NCI-H510A (cell line): Measurements from ENCODE around the gene FAM13A.
"Not testable (repeated sequence)": the region's sequence is repeated elsewhere in the genome, so short reads cannot be mapped to it uniquely, and the experiment has no call there.

Source experiments
- DNase-seq: peaks from one replicate; lab custom pipeline; 2025; lab: John Stamatoyannopoulos, UW

FAM13A gene

GRCh38 chr4:89042055-89042454, 14.9 kb downstream of the FAM13A start:
- no peak for DNase-seq

GRCh38 chr4:89039730-89040338, 17.2 kb downstream of the FAM13A start:
- no peak for DNase-seq

GRCh38 chr4:89036535-89036934, 20.4 kb downstream of the FAM13A start:
- no peak for DNase-seq

- no peak for DNase-seq
Observed at GRCh38 chr4:89031272-89031671, 25.7 kb downstream of the FAM13A start.

DNA sequence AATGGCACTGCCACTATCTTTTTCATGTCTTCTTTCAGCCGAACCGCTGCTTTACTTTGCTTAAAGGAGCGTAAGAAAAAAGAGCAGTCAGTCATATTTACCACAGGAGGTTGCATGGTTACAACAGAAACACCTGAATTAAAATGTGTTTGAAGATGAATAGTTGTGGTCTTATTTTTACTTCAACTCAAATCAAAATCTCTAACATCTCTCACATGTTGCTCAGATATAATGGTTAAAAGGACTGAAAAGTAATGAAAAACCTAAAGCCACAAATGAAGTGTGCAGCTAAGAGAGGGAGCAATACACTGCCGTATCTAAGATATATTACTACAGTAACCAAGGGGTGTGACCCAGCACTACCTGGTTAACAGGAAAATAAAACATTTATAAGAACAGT, 27.4 kb downstream of the FAM13A start:
- DNase-seq: no peak

DNA sequence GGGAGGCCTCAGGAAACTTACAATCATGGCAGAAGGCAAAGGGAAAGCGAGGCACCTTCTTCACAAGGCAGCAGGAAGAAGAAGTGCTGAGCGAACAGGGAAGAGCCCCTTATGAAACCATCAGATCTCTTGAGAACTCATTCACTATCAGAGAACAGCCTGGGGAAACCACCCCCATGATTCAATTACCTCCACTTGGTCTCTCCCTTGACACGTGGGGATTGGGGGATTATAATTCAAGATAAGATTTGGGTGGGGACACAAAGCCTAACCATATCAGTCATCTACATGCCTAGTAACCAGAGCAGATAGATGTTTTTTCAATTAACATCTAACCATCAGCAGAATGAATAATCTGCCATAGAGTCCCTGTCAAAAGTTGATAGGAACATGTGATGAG, 30.4 kb downstream of the FAM13A start:
- DNase-seq: no peak

DNA sequence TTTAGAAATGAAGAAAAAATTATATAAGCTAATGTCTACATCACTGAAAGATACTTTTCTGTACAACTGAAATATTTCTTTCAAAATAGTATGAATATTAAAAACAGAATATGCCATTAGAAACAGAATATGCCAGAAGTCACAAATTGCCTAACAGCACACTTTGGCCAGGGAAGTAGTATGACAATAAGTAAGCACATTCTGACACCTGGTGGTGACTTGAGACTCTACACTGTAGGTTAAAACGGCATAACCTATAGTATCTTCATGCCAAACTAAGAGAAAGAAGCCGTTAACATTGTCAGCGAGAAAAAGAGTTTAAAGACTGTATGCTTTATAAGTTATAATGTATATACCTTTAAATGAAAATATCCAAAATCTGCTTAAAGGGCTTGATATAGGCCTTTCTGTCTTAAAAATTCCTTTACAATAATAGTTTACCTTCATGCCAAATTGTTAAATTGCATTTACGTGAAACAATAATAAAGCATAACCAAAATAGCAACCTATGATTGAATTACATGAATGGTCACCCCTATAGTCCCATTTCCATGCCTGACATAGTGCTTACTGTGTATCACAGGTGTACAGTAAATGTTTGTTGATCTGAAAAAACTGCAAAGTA, 32.8 kb downstream of the FAM13A start:
- peak; percentile 13 for DNase-seq

DNA sequence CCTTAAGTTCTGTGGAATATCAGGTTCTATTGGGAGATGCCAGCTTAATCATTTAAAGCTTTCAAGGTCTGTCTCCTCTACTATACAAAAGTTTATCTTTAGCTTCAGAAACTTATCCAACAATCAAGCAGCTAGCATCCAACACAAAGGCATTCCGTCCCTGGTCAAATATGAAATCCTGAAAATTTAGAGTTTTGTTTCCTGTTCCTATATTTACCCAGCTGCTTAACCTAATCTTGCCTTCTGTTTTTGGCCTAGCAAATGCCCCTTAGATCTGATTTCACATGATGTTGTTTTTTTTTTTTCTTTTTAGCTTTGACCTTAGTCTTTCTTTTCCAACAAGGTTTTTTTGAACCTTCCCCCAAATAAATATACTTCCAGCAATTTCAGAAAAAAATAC, 33.8 kb downstream of the FAM13A start:
- DNase-seq: no peak

GRCh38 chr4:89022426-89023128, 34.4 kb downstream of the FAM13A start:
- no peak for DNase-seq

DNA sequence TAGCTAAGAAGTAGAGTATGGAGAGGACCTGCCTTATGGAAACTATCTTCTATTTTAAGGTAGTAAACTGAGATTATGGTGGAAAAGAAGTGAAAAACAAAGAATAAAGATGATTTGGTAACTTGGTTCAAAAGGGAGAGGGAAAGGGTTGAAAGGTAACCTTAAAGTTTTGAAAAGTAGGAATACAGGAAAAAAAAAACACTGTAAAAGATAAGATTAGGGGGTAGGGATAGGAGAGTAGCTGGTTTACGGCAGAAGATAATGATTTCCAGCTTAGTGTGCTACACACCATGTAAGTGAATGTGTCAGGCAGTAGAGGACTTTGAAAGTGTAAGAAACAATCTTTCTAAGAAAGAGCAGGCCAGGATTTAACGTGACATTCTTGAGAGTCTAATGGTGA, 35.3 kb downstream of the FAM13A start:
- DNase-seq: no peak

DNA sequence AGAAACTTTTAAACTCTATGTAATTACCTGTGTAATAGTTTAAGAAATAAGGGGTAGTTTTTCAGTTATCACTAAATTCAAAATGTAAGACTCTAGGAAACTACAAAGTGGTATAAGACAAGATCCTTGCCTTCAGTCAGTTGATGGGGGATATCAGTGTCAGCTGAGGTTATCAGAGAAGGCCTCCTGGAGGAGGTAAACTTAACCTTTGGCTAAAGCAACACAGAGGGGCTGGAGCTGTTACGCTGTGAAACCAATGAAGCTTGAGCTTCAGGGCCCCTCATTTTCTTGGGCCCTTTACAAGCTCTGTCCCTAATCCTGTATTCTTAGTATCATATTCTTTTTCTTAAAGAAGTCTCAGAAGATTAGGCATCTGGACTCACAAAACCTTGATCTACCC, 35.9 kb downstream of the FAM13A start:
- no peak for DNase-seq

DNA sequence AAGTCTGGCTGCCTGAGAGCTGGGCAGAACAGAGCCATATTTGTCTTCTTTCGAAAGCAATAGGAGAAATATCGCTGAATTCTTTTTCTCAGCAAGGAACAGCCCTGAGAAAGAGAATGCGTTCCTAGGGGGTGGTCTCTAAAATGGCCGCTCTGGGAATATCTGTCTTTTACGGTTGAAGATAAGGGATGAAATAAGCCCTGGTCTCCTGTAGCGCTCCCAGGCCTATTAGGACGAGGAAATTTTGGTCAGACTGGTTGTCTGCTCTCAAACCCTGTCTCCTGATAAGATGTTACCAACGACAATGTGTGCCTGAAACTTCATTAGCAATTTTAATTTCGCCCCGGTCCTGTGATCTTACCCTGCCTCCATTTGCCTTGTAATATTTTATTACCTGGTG, 42.1 kb downstream of the FAM13A start:
- DNase-seq: not testable (repeated sequence)

DNA sequence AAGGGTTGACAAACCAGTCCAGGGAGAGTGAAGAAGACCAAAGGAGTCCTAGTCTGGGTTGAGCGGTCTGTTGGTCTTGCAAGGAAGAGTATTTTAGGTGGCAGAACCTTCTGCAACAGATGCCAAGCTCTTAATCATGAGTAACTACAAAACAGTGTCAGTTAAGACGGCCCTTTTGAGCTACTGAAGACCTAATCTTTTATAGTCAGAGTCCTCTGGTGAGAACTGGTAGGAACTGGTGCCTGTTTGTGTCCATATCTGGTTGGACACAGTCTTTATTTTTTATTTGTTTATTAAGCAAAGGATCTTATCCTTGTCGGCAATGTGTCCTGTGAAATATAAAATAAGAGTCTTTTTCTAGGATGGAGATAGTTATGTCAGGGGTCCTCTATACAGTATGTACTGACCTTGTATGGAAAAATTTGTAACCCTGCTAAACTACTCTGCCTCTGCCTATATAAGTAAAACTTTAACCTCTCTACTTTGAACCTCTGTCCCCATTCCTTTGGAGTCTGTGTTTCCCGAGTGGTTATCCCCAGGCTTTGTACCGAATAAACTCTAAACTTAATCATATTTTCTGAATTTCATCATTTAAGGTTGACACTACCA, 47.1 kb downstream of the FAM13A start:
- DNase-seq: no peak

GRCh38 chr4:89009115-89009514, 47.9 kb downstream of the FAM13A start:
- DNase-seq: no peak

DNA sequence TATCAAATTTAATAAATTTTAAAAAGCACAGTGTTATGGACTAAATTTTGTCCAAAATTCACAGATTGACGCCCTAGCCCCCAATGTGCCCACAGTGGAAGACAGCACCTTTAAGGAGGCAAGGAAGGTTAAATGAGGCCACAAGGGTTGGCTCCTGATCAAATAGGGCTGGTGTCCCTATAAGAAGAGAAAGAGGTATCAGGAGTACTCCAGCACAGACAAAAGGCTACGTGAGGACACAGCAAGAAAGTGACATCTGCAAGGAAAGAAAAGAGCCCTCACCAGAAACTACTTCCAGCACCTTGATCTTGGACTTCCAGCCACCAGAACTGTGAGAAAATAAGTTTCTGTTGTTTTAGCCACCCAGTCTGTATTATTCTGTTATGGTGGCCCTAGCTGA, 48.8 kb downstream of the FAM13A start:
- no peak for DNase-seq

DNA sequence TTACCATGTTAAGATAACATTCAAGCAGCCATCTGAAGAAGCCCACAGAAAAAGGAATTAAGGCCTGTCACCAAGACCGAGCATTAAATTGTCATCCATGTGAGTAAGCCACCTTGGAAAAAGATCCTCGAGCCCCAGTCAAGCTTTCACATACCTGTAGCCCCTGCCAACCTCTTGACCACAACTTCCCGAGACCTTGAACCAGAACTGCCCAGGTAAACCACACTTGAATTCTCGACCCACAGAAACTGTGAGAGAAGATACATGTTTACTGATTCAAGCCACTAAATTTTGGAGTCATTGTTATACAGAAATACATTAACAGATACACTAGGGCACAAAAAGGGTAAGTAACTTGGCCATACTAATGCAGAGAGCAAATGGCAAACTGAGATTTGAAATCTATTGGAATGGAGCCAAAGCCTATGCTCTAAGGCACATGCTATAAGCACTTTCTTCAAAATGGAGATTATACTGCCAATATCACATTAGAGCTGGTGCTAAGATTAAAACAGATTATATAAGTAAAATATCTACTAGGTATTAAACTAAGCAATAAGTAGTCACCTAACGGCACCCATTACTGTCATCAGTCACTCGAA, 49.5 kb downstream of the FAM13A start:
- no peak for DNase-seq

DNA sequence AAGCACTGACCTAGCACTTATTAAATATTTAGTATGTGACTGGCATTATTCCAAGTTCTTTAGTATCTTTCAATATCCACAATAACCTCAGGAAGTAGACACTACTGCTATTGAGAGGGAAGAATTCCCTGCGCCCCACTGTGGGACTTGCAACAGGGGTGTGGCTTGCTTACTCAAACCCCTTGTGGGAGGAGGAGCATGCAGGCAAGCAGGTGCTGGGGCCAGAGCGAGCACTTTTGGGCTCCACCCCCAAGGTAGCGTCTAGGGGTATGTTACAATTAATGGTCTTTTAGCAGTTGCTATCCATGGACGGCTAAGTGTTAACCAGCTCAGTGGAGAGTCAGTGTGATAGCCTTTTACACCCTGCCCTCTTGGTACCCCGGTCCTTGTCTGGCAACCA, 50.7 kb downstream of the FAM13A start:
- no peak for DNase-seq

DNA sequence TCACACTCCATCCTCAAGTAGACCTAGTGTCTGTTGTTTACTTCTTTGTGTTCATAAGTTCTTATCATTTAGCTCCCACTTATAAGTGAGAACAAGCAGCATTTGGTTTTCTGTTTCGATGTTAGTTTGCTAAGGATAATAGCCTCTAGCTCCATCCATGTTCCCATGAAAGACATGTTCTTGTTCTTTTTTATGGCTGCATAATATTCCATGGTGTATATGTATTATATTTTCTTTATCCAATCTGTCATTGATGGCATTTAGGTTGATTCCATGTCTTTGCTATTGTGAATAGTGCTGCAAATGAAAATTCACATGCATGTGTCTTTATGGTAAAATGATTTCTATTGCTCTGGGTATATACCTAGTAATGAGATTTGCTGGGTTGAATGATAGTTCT, 51.9 kb downstream of the FAM13A start:
- not testable (repeated sequence) for DNase-seq

- peak; percentile 23 for DNase-seq
Observed at GRCh38 chr4:89001647-89002445, 55.1 kb downstream of the FAM13A start.

- peak; percentile 72 for DNase-seq
Observed at GRCh38 chr4:89000844-89001360, 56.1 kb downstream of the FAM13A start.

DNA sequence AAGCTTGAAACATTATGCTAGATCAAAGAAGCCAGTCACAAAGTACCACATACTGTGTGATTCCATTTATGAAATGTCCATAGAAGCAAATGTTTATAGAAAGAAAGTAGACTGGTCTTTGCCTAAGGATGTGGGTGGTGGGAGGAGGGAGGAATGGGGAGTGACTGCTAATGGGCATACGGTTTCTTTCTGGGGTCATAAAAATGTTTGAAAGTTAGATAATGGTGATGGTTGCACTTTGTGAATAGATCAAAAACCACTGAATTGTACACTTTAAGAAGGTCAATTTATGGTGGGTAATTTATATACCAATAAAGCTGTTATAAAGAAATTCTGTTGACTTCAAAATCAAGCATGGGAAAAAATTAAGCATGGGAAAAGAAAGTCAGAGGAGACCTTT, 56.6 kb downstream of the FAM13A start:
- DNase-seq: no peak
